NCI-H146 (cell line): Measurements from ENCODE around the gene MAMSTR.

Experiments used
- DNase-seq: peaks from one replicate; lab custom pipeline; 2025; lab: John Stamatoyannopoulos, UW

Gene MAMSTR

GRCh38 chr19:48665786-48666185 lies 53.7 kb downstream of the MAMSTR start:
- DNase-seq = no peak

GRCh38 chr19:48664476-48664875 lies 55.0 kb downstream of the MAMSTR start:
- DNase-seq = no peak

GRCh38 chr19:48663667-48664066 lies 55.9 kb downstream of the MAMSTR start:
- no peak for DNase-seq
